Hematopoietic multipotent progenitor cell treated with erythropoietin and hydrocortisone succinate and interleukin-3 and kit ligand, for 6 days (in vitro differentiated cells): ENCODE measurements around the gene SLC22A2.

ENCODE experiments used
- DNase-seq: peaks from one replicate; pipeline ENCODE4 v3.0.0-alpha.2; 2015

The SLC22A2 gene

DNA sequence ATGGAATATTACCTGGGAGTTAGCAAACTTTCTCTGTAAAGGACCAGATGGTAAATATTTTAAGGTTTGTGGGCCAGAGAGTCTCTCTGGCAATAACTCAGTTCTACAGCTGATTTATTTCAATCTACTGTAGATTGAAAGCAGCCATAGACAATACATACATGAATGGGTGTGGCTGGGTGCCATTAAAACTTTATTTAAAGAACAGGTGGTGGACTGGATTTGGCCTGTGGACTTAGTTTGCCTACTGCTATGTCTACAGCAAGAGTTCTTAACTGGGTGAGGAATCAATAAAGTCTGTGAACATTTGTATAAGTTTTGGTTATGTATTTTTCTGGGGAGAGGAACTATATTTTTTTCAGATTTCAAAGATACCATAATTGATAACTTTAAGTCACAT lies 55.1 kb downstream of the SLC22A2 start:
- no peak for DNase-seq

DNA sequence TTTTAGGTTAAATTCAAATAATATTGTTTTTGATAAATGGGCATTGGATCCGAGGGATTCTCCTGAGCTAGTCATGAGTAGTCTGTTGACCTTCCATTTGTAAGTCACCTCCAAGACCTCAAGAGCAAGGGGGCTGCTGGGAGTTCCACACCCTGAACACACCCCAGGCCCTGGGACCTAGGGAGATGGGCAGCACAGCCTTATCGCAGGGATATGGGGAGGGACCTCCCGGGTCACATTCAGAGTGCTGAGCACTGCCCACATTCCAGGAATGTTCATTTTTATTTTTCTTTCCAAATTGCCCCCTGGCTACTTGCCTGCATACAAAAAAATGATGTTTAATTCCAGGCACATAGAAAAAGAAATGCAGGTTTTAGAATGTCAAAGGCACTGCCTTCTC lies 55.5 kb downstream of the SLC22A2 start:
- no peak for DNase-seq

GRCh38 chr6:160202411-160202810 lies 56.2 kb downstream of the SLC22A2 start:
- no peak for DNase-seq

GRCh38 chr6:160201061-160201460 lies 57.6 kb downstream of the SLC22A2 start:
- DNase-seq, result no peak

DNA sequence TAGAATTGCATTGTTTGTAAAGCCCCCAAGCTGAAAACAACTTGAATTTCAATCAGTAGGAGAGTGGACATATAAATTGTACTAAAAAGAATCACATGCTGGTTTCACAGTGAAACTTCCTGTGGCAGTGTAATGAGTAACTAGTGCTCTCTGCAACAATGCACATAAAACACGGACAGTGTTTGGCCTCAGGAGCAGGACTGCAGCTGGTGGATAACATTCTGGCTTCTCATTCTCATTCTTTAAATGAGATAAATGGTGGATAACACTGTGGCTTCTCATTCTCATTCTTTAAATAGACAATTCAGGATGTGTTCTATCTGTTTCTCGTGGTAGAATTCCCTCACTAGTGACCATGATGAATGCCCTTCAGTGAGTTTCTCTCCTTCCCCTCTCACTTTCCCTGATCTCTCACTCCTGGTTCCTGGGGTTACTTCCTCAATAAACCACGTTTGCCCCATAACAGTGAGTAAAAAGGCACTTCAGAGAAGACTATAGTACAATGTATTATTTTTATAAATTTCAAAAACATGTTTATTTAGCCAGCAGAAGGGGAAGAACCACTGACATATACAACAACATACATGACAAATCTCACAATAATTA lies 59.9 kb downstream of the SLC22A2 start:
- no peak for DNase-seq

DNA sequence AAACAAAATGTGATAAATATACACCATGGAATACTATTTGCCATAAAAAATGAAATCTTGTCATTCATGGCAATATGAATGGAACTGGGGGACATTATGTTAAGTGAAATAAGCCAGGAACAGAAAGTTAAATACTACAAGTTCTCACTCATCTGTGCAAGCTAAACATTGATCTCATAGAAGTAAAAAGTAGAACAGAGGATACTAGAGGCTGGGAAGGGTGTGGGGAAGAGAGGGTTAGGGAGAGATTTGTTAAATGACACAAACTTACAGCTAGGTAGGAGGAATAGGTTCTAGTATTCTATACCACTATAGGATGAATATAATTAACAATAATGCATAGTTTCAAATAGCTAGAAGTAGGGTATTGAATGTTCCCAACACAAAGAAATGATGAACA lies 61.0 kb downstream of the SLC22A2 start:
- DNase-seq, result no peak

- no peak for DNase-seq
Observed at GRCh38 chr6:160194808-160195207, 63.8 kb downstream of the SLC22A2 start.

- DNase-seq, result no peak
Observed at GRCh38 chr6:160192840-160193239, 65.8 kb downstream of the SLC22A2 start.

DNA sequence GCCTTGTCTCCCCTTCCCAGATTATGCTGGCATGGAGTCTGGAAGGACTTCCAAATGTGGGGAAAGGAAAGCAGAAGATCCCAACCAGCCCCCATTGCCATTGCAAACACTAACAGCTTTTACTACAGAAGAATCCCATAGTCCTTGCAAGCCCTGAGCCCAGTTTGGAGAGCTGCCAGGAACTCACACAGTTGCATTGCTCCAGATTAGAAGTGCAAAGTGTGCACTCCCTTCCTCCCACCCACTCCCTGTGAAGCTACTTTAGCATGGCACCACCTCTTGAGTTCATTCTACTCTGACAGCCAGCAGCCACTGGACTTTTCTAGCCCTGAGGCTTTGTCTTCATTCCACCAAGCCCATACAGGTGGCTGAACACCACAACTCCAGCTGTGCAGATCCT lies 67.6 kb downstream of the SLC22A2 start:
- no peak for DNase-seq

DNA sequence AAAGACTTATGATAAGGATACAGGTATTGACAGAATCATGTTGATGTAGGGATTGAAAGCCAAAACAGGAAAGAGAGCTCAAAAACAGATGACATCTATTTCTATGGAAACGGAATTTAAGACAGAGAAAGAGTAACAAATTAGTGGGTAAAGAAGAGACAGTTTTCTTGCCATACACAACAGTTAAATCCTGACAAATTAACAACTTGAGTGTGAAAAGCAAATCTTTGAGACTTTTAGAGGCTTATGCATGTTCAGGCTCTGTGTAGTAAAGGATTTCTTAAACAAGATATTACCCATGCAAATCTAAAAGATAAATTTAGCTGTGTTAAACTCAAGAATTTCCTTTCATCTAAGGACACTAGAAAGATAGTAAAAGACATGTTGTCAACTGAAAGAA lies 68.5 kb downstream of the SLC22A2 start:
- no peak for DNase-seq

GRCh38 chr6:160188773-160189172 lies 69.8 kb downstream of the SLC22A2 start:
- DNase-seq, result no peak

- DNase-seq, result no peak
Observed at GRCh38 chr6:160180706-160181105, 77.9 kb downstream of the SLC22A2 start.

GRCh38 chr6:160178271-160178670 lies 80.3 kb downstream of the SLC22A2 start:
- no peak for DNase-seq

DNA sequence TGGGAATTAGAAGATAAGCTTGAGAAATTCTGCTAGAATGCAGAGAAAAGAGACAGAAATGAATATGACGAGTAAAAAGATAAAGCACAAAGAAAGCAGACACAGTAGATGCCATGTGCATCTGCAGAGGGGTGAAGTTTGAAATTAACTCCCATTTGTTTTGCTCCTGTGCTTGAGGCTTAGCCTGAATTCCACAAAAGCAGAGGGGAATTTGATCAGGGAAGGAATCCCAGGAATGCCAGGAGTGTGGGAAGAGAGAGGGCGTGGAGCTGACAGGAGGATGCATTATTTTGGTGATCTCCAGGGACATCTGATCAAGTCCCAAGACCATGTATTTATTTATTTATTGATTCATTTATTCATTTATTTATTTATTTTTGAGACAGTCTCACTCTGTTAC lies 81.4 kb downstream of the SLC22A2 start:
- DNase-seq, result no peak

- no peak for DNase-seq
Observed at GRCh38 chr6:160174681-160175080, 83.9 kb downstream of the SLC22A2 start.

- no peak for DNase-seq
Observed at GRCh38 chr6:160173806-160174527, 84.7 kb downstream of the SLC22A2 start.

DNA sequence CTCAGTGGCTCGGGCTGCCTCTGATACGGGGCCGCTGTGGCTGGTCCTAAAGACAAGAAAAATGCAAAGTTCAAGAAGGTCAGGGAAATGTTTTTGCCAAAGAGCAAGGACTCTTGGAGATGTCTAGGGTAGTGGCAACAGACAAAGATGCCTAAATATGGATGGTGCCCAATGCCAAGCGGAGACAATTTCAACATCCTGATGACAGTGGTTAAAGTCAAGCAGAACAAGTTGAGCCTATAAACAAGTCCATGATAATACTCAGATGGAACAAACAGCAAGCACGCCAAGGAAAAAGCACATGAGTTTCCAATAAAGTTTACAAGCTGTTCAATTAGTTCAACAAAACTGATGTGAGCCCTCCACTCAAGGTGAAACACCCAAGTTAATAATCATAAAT lies 85.9 kb downstream of the SLC22A2 start:
- DNase-seq, result no peak

- DNase-seq, result no peak
Observed at GRCh38 chr6:160170018-160170680, 88.5 kb downstream of the SLC22A2 start.

GRCh38 chr6:160167604-160168399 lies 90.8 kb downstream of the SLC22A2 start:
- DNase-seq, result no peak
